Liver (tissue), 9 donors: ENCODE data around the gene TRMO. TPM values are rescaled to one million over a fixed set of nuclear protein-coding genes. Genes with fewer than 3 reads are reported as not detected.
A peak's percentile ranks its signal among the peaks of the same experiment; 100 is the strongest.

ENCODE experiments used
- DNase-seq: peaks from one replicate; pipeline ENCODE4 v3.0.0-alpha.2; 2017; ENCODE audit warnings: low spot score
- H3K27ac ChIP-seq, 2 donors: one replicate each; pipeline ENCODE4 v1.7.0; 2013; ENCODE audit warnings: inconsistent platforms in 2 of 2, low read length in 2 of 2, control low read depth in 1 of 2, low read depth in 1 of 2, mild to moderate bottlenecking in 1 of 2
- H3K27me3 ChIP-seq, 4 donors: one replicate each; pipeline versions ENCODE4 v1.6.1 to v1.7.0; 2013; ENCODE audit warnings: low read length in 3 of 4, inconsistent platforms in 1 of 4, mild to moderate bottlenecking in 1 of 4, moderate library complexity in 1 of 4; ENCODE audit not compliant: control insufficient read depth in 4 of 4, insufficient read depth in 4 of 4
- H3K36me3 ChIP-seq, 4 donors: one replicate each; pipeline versions ENCODE4 v1.6.1 to v1.7.0; 2013; ENCODE audit warnings: low read length in 3 of 4, mild to moderate bottlenecking in 3 of 4, low read depth in 1 of 4, moderate library complexity in 1 of 4; ENCODE audit not compliant: control insufficient read depth in 4 of 4, insufficient read depth in 3 of 4
- H3K4me1 ChIP-seq, 4 donors: one replicate each; pipeline versions ENCODE4 v1.6.1 to v1.7.0; 2013; ENCODE audit warnings: low read length in 3 of 4, mild to moderate bottlenecking in 3 of 4, moderate library complexity in 1 of 4; ENCODE audit not compliant: control insufficient read depth in 4 of 4, insufficient read depth in 4 of 4
- H3K4me3 ChIP-seq, 3 donors: one replicate each; pipeline versions ENCODE4 v1.6.1 to v1.7.0; 2013; ENCODE audit warnings: low read length in 3 of 3, control low read depth in 1 of 3, low read depth in 1 of 3, mild to moderate bottlenecking in 1 of 3
- H3K9ac ChIP-seq, 2 donors: one replicate each; pipeline ENCODE4 v1.7.0; 2013; ENCODE audit warnings: low read length in 2 of 2, mild to moderate bottlenecking in 2 of 2, moderate library complexity in 2 of 2, control low read depth in 1 of 2, low read depth in 1 of 2
- H3K9me3 ChIP-seq, 4 donors: one replicate each; pipeline versions ENCODE4 v1.6.1 to v1.7.0; 2013; ENCODE audit warnings: low read length in 3 of 4; ENCODE audit not compliant: control insufficient read depth in 4 of 4
- ATF3 ChIP-seq: IDR thresholded peaks from 2 replicates; pipeline ENCODE4 v1.6.1; 2016; ENCODE audit warnings: antibody characterized with exemption
- EGR1 ChIP-seq, 2 donors: IDR thresholded peaks; 2 replicates each; pipeline ENCODE4 v1.6.1; 2016 to 2018; ENCODE audit warnings: antibody characterized with exemption in 2 of 2, low read depth in 2 of 2
- FOXA1 ChIP-seq: IDR thresholded peaks from 2 replicates; pipeline ENCODE4 v1.6.1; 2016; ENCODE audit warnings: antibody characterized with exemption
- FOXA2 ChIP-seq: IDR thresholded peaks from 2 replicates; pipeline ENCODE4 v1.6.1; 2016; ENCODE audit warnings: antibody characterized with exemption
- HNF4A ChIP-seq, 2 donors: conservative IDR thresholded peaks; 2 replicates each; pipeline ENCODE4 v1.6.1; 2016; ENCODE audit warnings: antibody characterized with exemption in 2 of 2, mild to moderate bottlenecking in 2 of 2
- HNF4G ChIP-seq: IDR thresholded peaks from 2 replicates; pipeline ENCODE4 v1.6.1; 2016; ENCODE audit warnings: antibody characterized with exemption
- NR2F2 ChIP-seq: IDR thresholded peaks from 2 replicates; pipeline ENCODE4 v1.6.1; 2016; ENCODE audit warnings: antibody characterized with exemption
- REST ChIP-seq: IDR thresholded peaks from 2 replicates; pipeline ENCODE4 v1.6.1; 2016; ENCODE audit warnings: antibody characterized with exemption, mild to moderate bottlenecking
- RXRA ChIP-seq, 2 donors: IDR thresholded peaks; 2 replicates each; pipeline ENCODE4 v1.6.1; 2017 to 2018; ENCODE audit warnings: antibody characterized with exemption in 2 of 2, mild to moderate bottlenecking in 1 of 2
- SP1 ChIP-seq: IDR thresholded peaks from 2 replicates; pipeline ENCODE4 v1.6.1; 2018; ENCODE audit warnings: antibody characterized with exemption, mild to moderate bottlenecking
- TAF1 ChIP-seq: conservative IDR thresholded peaks from 2 replicates; pipeline ENCODE4 v1.6.1; 2016; ENCODE audit warnings: antibody characterized with exemption, mild to moderate bottlenecking
- YY1 ChIP-seq: IDR thresholded peaks from 2 replicates; pipeline ENCODE4 v1.6.1; 2016; ENCODE audit warnings: antibody characterized with exemption, mild to moderate bottlenecking
- WGBS: extraction: QIAGEN DNeasy Blood & Tissue Kit; methylation state at CpG from one replicate; pipeline ENCODE4 v1.1.7; 2013; 5-methylcytosine and 5-hydroxymethylcytosine counted together
- polyA plus RNA-seq, 2 donors: library from polyadenylated mRNA; stranded (reverse) in 1 of 2; unstranded in 1 of 2; fragments of 200-250 nt in 1 of 2; fragments of >200 nt in 1 of 2; fragmentation: Nextera tagmentation in 1 of 2; extraction: Ambion mirVana in 1 of 2; gene quantifications; one replicate each; pipeline versions ENCODE4 v1.2.1 to v1.2.3, GENCODE V29; 2013 to 2015
- total RNA-seq, 2 donors: library from RNA; depleted of rRNA; stranded (reverse); fragments of >200 nt; gene quantifications; one replicate each; pipeline ENCODE4 v1.2.3, GENCODE V29; 2014
- TF ChIP-seq, protein P1 (sequence below): fragments of 150-350 bp; IDR thresholded peaks from 2 replicates; pipeline ENCODE4 v1.5.1; 2017; ENCODE audit warnings: improper control_type of control experiment, low read depth, low read length; ENCODE audit not compliant: missing input control
- TF ChIP-seq, protein P2 (sequence below): IDR thresholded peaks from 2 replicates; pipeline ENCODE4 v1.6.1; 2016; ENCODE audit warnings: antibody characterized with exemption
- donor health status: healthy.
- donor health status: healthy.
- donor health status: healthy.
- donor health status: healthy.
- donor health status: healthy.

The TRMO gene
- total and polyA plus RNA-seq, 4 donors = 7.0 to 13.2 (median 9.7) TPM

GRCh38 chr9:97908705-97909104 is 13.6 kb downstream of the TRMO start:
- TF ChIP-seq SP1 (no peak), FOXA2 (no peak), NR2F2 (no peak), YY1 (no peak), TAF1 (no peak), RXRA (IDR thresholded peaks at IDR 0.05) (no peak), HNF4G (no peak), ATF3 (no peak), REST (no peak), HNF4A (conservative IDR thresholded peaks at IDR 0.05) (no peak), FOXA1 (no peak)
- TF ChIP-seq, protein P1, sequence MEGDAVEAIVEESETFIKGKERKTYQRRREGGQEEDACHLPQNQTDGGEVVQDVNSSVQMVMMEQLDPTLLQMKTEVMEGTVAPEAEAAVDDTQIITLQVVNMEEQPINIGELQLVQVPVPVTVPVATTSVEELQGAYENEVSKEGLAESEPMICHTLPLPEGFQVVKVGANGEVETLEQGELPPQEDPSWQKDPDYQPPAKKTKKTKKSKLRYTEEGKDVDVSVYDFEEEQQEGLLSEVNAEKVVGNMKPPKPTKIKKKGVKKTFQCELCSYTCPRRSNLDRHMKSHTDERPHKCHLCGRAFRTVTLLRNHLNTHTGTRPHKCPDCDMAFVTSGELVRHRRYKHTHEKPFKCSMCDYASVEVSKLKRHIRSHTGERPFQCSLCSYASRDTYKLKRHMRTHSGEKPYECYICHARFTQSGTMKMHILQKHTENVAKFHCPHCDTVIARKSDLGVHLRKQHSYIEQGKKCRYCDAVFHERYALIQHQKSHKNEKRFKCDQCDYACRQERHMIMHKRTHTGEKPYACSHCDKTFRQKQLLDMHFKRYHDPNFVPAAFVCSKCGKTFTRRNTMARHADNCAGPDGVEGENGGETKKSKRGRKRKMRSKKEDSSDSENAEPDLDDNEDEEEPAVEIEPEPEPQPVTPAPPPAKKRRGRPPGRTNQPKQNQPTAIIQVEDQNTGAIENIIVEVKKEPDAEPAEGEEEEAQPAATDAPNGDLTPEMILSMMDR = no peak
- TF ChIP-seq, protein P2, sequence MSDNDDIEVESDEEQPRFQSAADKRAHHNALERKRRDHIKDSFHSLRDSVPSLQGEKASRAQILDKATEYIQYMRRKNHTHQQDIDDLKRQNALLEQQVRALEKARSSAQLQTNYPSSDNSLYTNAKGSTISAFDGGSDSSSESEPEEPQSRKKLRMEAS = no peak
- H3K9ac ChIP-seq = no peak overlapping the region
- H3K4me1 ChIP-seq = no peaks in the 10 kb centered on the region
- no peak overlapping the region for H3K4me3 ChIP-seq
- H3K27ac ChIP-seq = no peak overlapping the region
- H3K36me3 ChIP-seq = peaks cover 9 to 62% (median 38%) of the 10 kb centered on the region in 4 donors
- DNase-seq = no peak
- 91% methylated on average over 1 of the region's 1 CpG for WGBS
- no peaks in the 10 kb centered on the region for H3K9me3 ChIP-seq
- no peaks in the 10 kb centered on the region for H3K27me3 ChIP-seq

DNA sequence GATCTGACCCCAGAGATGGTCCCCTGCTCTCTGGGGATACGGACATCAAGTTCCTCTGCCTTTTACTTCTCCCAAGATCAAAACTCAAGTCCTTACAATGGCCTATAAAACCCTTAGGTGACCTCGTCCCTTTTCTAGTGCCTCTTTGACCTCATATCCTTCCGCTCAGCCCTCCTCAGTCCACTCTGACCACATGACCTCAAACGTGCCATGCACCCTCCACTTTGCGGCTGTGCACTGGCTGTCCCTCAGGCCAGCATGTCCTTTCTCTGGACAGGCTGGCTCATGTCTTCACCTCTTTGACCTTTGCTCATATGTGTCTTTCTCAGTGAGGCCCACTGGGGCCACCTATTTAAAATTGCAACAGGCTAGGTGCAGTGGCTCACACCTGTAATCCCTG is 14.7 kb downstream of the TRMO start:
- TF ChIP-seq, protein P1 = no peak
- TF ChIP-seq EGR1 (IDR thresholded peaks at IDR 0.05; ENCODE audit: low read depth in 2 of 2) (no peak), NR2F2 (peak; percentile 84)
- DNase-seq = no peak
- Histone ChIP-seq H3K4me1 (no peaks in the 10 kb centered on the region), H3K9me3 (no peaks in the 10 kb centered on the region), H3K27me3 (no peaks in the 10 kb centered on the region), H3K27ac (peak overlapping the region; percentile 28 to 55), H3K36me3 (peaks cover 4 to 52% (median 32%) of the 10 kb centered on the region in 4 donors), H3K4me3 (no peak overlapping the region), H3K9ac (no peak overlapping the region)
- WGBS = 74% methylated on average over 5 of the region's 5 CpGs
